ENCODE results near the gene AIP.
"Not testable (repeated sequence)": the region's sequence is repeated elsewhere in the genome, so short reads cannot be mapped to it uniquely, and the experiment has no call there.

The AIP gene

GRCh38 chr11:67507242-67507863 lies 24.5 kb downstream of the AIP start:
- no peak for DNase-seq (ENCODE audit: low spot score)

- peak; percentile 99 for DNase-seq (ENCODE audit: low spot score)
These were observed 25.1 kb downstream of the AIP start, which contains the start of gene CDK2AP2 for GRCh38 chr11:67507864-67508485. Gene CDK2AP2, minus strand, starts transcription at chr11:67508162. Its CDS starts 80 bp downstream, at chr11:67508082.

- DNase-seq (ENCODE audit: low spot score), result peak; percentile 99
These were observed 25.8 kb downstream of the AIP start for GRCh38 chr11:67508486-67509121.

GRCh38 chr11:67510023-67510345 lies 27.2 kb downstream of the AIP start:
- no peak for DNase-seq (ENCODE audit: low spot score)

GRCh38 chr11:67511558-67511957 lies 28.7 kb downstream of the AIP start:
- DNase-seq (ENCODE audit: low spot score), result not testable (repeated sequence)

GRCh38 chr11:67514116-67514515 lies 31.3 kb downstream of the AIP start:
- no peak for DNase-seq (ENCODE audit: low spot score)

GRCh38 chr11:67516806-67517205 lies 34.0 kb downstream of the AIP start:
- no peak for DNase-seq (ENCODE audit: low spot score)

- no peak for DNase-seq (ENCODE audit: low spot score)
These were observed 35.1 kb downstream of the AIP start for GRCh38 chr11:67517784-67518552.

GRCh38 chr11:67519726-67520125 lies 36.9 kb downstream of the AIP start:
- no peak for DNase-seq (ENCODE audit: low spot score)

- no peak for DNase-seq (ENCODE audit: low spot score)
These were observed 38.3 kb downstream of the AIP start for GRCh38 chr11:67520856-67521824.

- no peak for DNase-seq (ENCODE audit: low spot score)
These were observed 39.1 kb downstream of the AIP start for GRCh38 chr11:67521924-67522323.

GRCh38 chr11:67522338-67522737 lies 39.5 kb downstream of the AIP start:
- DNase-seq (ENCODE audit: low spot score), result no peak

- DNase-seq (ENCODE audit: low spot score), result no peak
These were observed 40.2 kb downstream of the AIP start, which contains the start of gene CABP2 for GRCh38 chr11:67522844-67523555. Gene CABP2, minus strand, starts transcription at chr11:67523446. Its CDS starts 120 bp downstream, at chr11:67523326.

GRCh38 chr11:67523556-67524479 lies 41.0 kb downstream of the AIP start:
- no peak for DNase-seq (ENCODE audit: low spot score)

- DNase-seq (ENCODE audit: low spot score), result no peak
These were observed 41.6 kb downstream of the AIP start for GRCh38 chr11:67524480-67524808.

GRCh38 chr11:67525275-67525976 lies 42.6 kb downstream of the AIP start:
- no peak for DNase-seq (ENCODE audit: low spot score)

GRCh38 chr11:67528376-67528775 lies 45.5 kb downstream of the AIP start:
- no peak for DNase-seq (ENCODE audit: low spot score)

GRCh38 chr11:67530282-67530592 lies 47.4 kb downstream of the AIP start:
- no peak for DNase-seq (ENCODE audit: low spot score)

GRCh38 chr11:67532889-67533288 lies 50.1 kb downstream of the AIP start:
- no peak for DNase-seq (ENCODE audit: low spot score)

All from CD4-positive, alpha-beta T cell treated with Interleukin-15 for 4 hours (primary cell).